ENCODE results near the gene TPPP3. TPM values are rescaled to one million over a fixed set of nuclear protein-coding genes. Genes with fewer than 3 reads are reported as not detected.

TPPP3 gene
- total RNA-seq, 4 donors from 2014 or later = 29.6 to 197 (median 89.7) TPM

DNA sequence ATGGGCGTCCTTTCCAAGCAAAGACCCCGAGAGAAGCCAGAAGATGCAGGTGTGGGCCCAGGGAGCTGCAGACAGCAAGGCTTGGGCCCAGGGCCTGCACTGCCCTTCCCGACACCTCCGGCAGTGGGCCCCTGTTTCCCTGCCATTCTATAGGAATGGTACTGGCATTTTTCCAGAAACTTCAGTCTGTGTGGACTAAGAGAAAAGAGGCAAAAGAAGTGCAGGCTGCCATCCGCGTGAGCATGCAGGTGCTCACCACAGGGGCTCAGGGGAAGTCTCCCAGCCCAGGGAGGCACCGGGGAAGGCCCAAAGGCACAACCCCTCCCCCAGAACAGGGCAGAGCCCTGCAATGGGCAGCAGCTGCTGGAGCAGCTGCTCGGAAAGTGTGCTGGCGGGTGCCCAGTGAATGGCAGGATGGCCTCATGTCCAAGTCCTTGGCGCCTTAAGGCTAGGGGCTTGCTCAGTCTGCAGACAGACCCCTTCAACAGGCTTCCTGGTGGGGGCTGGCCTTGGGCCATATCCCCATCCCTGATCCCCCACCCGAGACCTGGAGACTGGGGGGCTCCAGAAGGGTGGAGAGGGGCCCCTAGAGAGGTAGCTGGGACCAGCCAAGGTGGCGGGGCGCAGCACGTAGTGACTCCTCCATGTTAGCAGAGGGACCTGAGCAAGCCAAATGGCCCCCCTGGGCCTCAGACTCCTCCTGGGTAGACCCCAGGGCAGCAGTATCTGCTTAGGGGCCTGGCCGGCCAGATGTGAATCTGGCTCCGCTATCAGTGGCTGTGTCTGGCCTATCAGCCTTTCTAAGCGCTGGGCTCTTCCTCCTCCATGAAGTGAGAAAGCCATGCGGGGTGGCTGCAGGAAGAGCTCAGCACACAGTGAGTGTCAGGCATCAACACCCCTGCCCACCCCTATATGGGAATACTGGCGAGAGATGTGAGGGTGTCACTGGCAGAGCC, 6.7 kb upstream of the TPPP3 start:
- TF ChIP-seq POLR2A (IDR thresholded peaks at IDR 0.05) (no peak), CTCF (IDR thresholded peaks at IDR 0.05) (no peak)
- intact Hi-C loops (cut with DNase I; ENCODE audit: low total_unique reads) = no loop called here
- DNase-seq (ENCODE audit: low spot score in 2 of 2) = no peak
- WGBS, 2 donors = 58 to 68% methylated on average over 13 to 19 of the region's 19 CpGs
- H3K4me3 ChIP-seq (ENCODE audit: low read depth, poor library complexity, severe bottlenecking) = no peak overlapping the region

DNA sequence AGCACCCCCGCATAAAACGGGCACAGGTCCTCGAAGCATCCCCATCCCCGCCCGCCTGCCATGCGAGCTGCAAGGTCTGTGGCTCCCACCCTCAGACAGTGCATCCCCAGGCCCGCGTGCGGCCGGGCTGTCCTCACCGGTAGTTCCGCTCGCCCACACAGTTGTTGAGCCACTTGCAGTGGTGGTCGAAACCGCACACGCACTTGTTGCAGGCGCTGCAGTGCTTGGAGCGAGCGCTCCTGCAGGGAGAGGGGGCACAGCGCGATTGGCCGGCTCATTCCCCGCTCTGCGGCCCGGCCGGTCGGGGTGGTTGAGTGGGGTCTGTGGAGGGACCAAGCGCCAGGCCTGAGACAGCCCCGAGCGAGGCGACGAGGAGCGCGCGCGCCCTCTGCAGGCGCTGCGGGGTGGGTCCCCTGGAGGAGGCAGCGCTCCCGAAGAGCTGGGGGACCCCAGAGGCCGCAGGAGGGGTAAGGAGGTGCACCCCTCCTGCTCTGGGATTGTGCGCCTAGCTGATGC, 6.0 kb upstream of the TPPP3 start:
- WGBS, 2 donors = 50 to 73% methylated on average over 14 to 30 of the region's 42 CpGs
- no peak overlapping the region for H3K4me3 ChIP-seq (ENCODE audit: low read depth, poor library complexity, severe bottlenecking)
- TF ChIP-seq CTCF (IDR thresholded peaks at IDR 0.05) (no peak), POLR2A (IDR thresholded peaks at IDR 0.05) (no peak)
- intact Hi-C loops (cut with DNase I; ENCODE audit: low total_unique reads) = no loop called here
- DNase-seq (ENCODE audit: low spot score in 2 of 2) = peak in 1 of 2 donors; percentile 87

DNA sequence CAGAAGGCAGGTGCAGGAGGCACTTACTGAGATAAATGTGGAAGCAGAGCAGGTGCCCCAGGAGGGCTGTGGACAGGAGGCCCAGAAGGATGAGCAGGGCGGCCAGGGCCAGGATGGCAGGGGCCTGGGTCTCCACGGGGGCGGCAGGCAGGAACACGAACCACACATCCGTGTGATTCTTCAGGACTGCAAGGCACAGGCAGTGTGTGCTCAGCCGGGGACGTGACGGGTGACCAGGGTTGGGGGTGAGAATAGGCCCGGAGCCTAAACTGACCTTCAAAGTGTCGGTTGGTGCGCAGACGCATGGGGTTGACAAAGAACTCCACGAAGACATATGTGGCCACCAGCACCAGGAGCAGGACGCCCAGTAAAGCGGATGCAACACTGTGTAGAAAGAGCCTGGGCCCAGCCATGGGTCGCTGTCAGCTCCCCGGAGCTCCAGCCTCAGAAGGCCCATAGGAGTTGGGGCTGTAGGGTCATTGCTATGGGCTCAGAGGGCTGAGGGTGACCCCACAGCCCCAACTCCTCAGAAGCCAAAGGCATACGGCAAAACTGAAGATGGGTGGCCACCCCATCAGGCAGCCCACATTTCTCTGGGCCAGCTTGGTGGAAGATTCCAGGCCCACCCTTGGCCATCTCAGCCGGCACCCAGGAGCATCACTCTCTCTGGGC, 5.4 kb upstream of the TPPP3 start:
- intact Hi-C loops (cut with DNase I; ENCODE audit: low total_unique reads) = no loop called here
- peak in 1 of 2 donors; percentile 84 for DNase-seq (ENCODE audit: low spot score in 2 of 2)
- TF ChIP-seq POLR2A (IDR thresholded peaks at IDR 0.05) (no peak), CTCF (IDR thresholded peaks at IDR 0.05) (no peak)
- no peak overlapping the region for H3K4me3 ChIP-seq (ENCODE audit: low read depth, poor library complexity, severe bottlenecking)
- WGBS, 2 donors = 90 to 93% methylated on average over 18 to 19 of the region's 19 CpGs

GRCh38 chr16:67397812-67398545, 4.7 kb upstream of the TPPP3 start:
- H3K4me3 ChIP-seq (ENCODE audit: low read depth, poor library complexity, severe bottlenecking) = no peak overlapping the region
- WGBS, 2 donors = 57 to 61% methylated on average over 21 of the region's 22 CpGs
- peak in 1 of 2 donors; percentile 86 for DNase-seq (ENCODE audit: low spot score in 2 of 2)
- intact Hi-C loops (cut with DNase I; ENCODE audit: low total_unique reads) = no loop called here
- TF ChIP-seq CTCF (IDR thresholded peaks at IDR 0.05) = no peak

- no peak overlapping the region for H3K4me3 ChIP-seq (ENCODE audit: low read depth, poor library complexity, severe bottlenecking)
- intact Hi-C loops (cut with DNase I; ENCODE audit: low total_unique reads) = no loop called here
- TF ChIP-seq POLR2A (IDR thresholded peaks at IDR 0.05) (no peak), CTCF (IDR thresholded peaks at IDR 0.05) (no peak)
- peak in 1 of 2 donors; percentile 87 for DNase-seq (ENCODE audit: low spot score in 2 of 2)
- WGBS, 2 donors = 53 to 54% methylated on average over 11 of the region's 15 CpGs
Observed at GRCh38 chr16:67397036-67397801, 3.9 kb upstream of the TPPP3 start.

Measured in lower leg skin (tissue), 4 donors.